DND-41 (cell line): Measurements from ENCODE around the gene PALD1.
A peak's percentile ranks its signal among the peaks of the same experiment; 100 is the strongest.

Experiments
- ATAC-seq: fragments of 200-7000 bp; cut with Tn5 transposase; 3 replicates; pipeline ENCODE4 v1.9.1; 2021; ENCODE audit warnings: low read depth; ENCODE audit not compliant: insufficient read depth
- DNase-seq: peaks from one replicate; pipeline ENCODE4 v3.0.0-alpha.2; 2020
- H2AFZ ChIP-seq: 2 replicates; pipeline ENCODE4 v1.6.0; 2012; ENCODE audit warnings: low read depth, low read length
- H3K27ac ChIP-seq: 2 replicates; pipeline ENCODE4 v1.5.1; 2012; ENCODE audit warnings: low read length, inconsistent platforms
- H3K27me3 ChIP-seq: fragments of 200-600 bp; sonication (generic); 2 replicates; pipeline ENCODE4 v1.6.0; 2012; ENCODE audit warnings: low read length, mild to moderate bottlenecking, inconsistent platforms; ENCODE audit not compliant: insufficient read depth, poor library complexity
- H3K36me3 ChIP-seq: 2 replicates; pipeline ENCODE4 v1.5.1; 2012; ENCODE audit warnings: low read length, inconsistent platforms; ENCODE audit not compliant: insufficient read depth
- H3K4me1 ChIP-seq: 2 replicates; pipeline ENCODE4 v1.5.1; 2012; ENCODE audit warnings: mild to moderate bottlenecking, low read length; ENCODE audit not compliant: insufficient read depth
- H3K4me2 ChIP-seq: 2 replicates; pipeline ENCODE4 v1.6.0; 2012; ENCODE audit warnings: mild to moderate bottlenecking, moderate library complexity, low read length, inconsistent platforms; ENCODE audit not compliant: insufficient read depth
- H3K4me3 ChIP-seq, 2 experiments: fragments of 200-600 bp in 1 of 2; shearing (Covaris generic) in 1 of 2; 2 replicates each; pipeline ENCODE4 v1.5.1; 2012 to 2016; ENCODE audit warnings: inconsistent platforms in 2 of 2, low read length in 2 of 2, mild to moderate bottlenecking in 2 of 2, low read depth in 1 of 2, moderate library complexity in 1 of 2
- H3K79me2 ChIP-seq: 2 replicates; pipeline ENCODE4 v1.6.0; 2012; ENCODE audit warnings: low read length, inconsistent platforms; ENCODE audit not compliant: insufficient read depth
- H3K9ac ChIP-seq: 2 replicates; pipeline ENCODE4 v1.6.0; 2012; ENCODE audit warnings: low read depth, mild to moderate bottlenecking, inconsistent platforms, low read length, moderate library complexity
- H3K9me3 ChIP-seq: 2 replicates; pipeline ENCODE4 v1.5.1; 2012; ENCODE audit warnings: low read length, moderate library complexity, mild to moderate bottlenecking, inconsistent platforms; ENCODE audit not compliant: insufficient read depth, severe bottlenecking
- H4K20me1 ChIP-seq: 2 replicates; pipeline ENCODE4 v1.6.0; 2012; ENCODE audit warnings: low read length; ENCODE audit not compliant: insufficient read depth
- CTCF ChIP-seq: IDR thresholded peaks from 2 replicates; pipeline ENCODE4 v1.5.1; 2012; ENCODE audit warnings: borderline replicate concordance, low read length, moderate library complexity, mild to moderate bottlenecking; ENCODE audit not compliant: poor library complexity, severe bottlenecking; ENCODE audit errors: extremely low read depth
- EZH2 ChIP-seq: IDR thresholded peaks from 3 replicates; pipeline ENCODE4 v1.6.1; 2012; ENCODE audit warnings: borderline replicate concordance, low read depth, mild to moderate bottlenecking, moderate library complexity, low read length, inconsistent platforms; ENCODE audit not compliant: severe bottlenecking

The PALD1 gene

GRCh38 chr10:70558871-70559810, 80.6 kb downstream of the PALD1 start:
- H4K20me1 ChIP-seq = 0 out of 2 replicates have a peak, but pooled peaks cover 3% of the 10 kb centered on the region
- no peak overlapping the region for H3K9ac ChIP-seq
- peak; percentile 57 for ATAC-seq
- H3K36me3 ChIP-seq = no peaks in the 10 kb centered on the region
- no peaks in the 10 kb centered on the region for H3K27me3 ChIP-seq
- no peaks in the 10 kb centered on the region for H3K79me2 ChIP-seq
- TF ChIP-seq CTCF = peak; percentile 57
- no peak for TF ChIP-seq EZH2
- H3K4me3 ChIP-seq = no peak overlapping the region
- peaks cover 12% of the 10 kb centered on the region for H3K4me1 ChIP-seq
- H2AFZ ChIP-seq = no peak overlapping the region
- H3K9me3 ChIP-seq = no peaks in the 10 kb centered on the region
- peak; percentile 50 for DNase-seq
- no peak overlapping the region for H3K4me2 ChIP-seq
- H3K27ac ChIP-seq = no peak overlapping the region

GRCh38 chr10:70559861-70560260, 81.3 kb downstream of the PALD1 start:
- no peak for DNase-seq
- Histone ChIP-seq H3K9me3 (no peaks in the 10 kb centered on the region), H3K27me3 (no peaks in the 10 kb centered on the region), H3K4me3 (no peak overlapping the region), H3K9ac (no peak overlapping the region), H3K79me2 (no peaks in the 10 kb centered on the region), H4K20me1 (0 out of 2 replicates have a peak, but pooled peaks cover 3% of the 10 kb centered on the region), H3K4me2 (no peak overlapping the region), H3K27ac (no peak overlapping the region), H3K4me1 (peaks cover 12% of the 10 kb centered on the region), H3K36me3 (no peaks in the 10 kb centered on the region), H2AFZ (no peak overlapping the region)
- TF ChIP-seq CTCF = no peak
- no peak for TF ChIP-seq EZH2
- ATAC-seq = no peak

- Histone ChIP-seq H4K20me1 (0 out of 2 replicates have a peak, but pooled peaks cover 3% of the 10 kb centered on the region), H3K9ac (no peak overlapping the region), H2AFZ (no peak overlapping the region), H3K27me3 (no peaks in the 10 kb centered on the region), H3K4me2 (no peak overlapping the region), H3K4me1 (peaks cover 12% of the 10 kb centered on the region), H3K9me3 (no peaks in the 10 kb centered on the region), H3K79me2 (no peaks in the 10 kb centered on the region), H3K36me3 (no peaks in the 10 kb centered on the region), H3K4me3 (no peak overlapping the region), H3K27ac (no peak overlapping the region)
- DNase-seq = no peak
- TF ChIP-seq EZH2 (no peak), CTCF (no peak)
- ATAC-seq = no peak
These were observed 82.0 kb downstream of the PALD1 start for GRCh38 chr10:70560511-70560941.
